Measurements from ENCODE around the gene ST3GAL2. TPM values are rescaled to one million over a fixed set of nuclear protein-coding genes. Genes with fewer than 3 reads are reported as not detected.

Gene ST3GAL2, protein sequence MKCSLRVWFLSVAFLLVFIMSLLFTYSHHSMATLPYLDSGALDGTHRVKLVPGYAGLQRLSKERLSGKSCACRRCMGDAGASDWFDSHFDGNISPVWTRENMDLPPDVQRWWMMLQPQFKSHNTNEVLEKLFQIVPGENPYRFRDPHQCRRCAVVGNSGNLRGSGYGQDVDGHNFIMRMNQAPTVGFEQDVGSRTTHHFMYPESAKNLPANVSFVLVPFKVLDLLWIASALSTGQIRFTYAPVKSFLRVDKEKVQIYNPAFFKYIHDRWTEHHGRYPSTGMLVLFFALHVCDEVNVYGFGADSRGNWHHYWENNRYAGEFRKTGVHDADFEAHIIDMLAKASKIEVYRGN
- total RNA-seq: 42.7 and 51.2 TPM in 2 replicates

DNA sequence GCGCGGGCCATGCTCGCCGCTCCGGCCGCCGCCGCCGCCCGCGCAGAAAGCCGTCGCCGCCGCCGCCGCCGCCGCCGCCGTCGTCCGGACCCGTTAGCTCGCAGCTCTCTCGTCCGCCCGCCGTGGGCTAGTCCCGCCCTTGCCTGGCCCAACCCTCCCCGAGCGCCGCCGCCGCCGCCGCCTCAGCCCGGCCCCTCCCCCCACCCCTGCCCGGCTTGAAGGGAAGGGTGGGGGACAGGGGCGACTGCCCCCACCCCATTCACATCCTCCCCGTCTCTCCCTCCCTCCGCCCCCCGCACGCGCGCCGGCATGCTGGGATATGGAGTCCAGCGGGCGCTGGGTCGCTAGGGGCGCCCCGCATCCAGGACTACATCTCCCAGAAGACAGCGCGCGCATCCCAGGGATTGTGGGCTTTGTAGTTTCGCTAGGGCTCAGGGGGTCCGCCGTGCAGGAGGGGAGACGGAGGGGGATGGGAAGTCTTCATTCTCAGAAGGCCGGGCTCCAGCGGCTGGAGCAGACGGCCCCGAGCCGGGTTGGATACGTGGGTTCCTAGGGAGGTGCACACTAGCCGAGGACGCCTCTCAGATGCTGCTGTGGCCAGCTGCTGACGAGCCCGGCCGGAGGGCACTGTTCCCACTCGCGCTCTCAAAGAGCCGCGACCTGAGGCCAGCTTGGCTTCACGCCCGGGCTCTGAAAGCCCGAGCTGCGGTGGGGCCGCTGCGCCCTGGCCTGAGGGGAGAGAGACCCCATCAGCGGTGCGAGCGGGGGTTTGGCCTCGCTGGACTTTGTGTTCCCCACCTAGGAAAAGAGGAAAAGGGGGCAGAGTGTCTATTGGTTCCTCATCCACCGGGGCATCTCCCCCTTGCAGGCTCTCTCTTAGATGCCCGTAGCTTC is at the start of gene ST3GAL2:
ST3GAL2 (minus strand) TSS at position 132 of the 894 bp plus-strand sequence. CDS start 40,570 bp downstream, outside the sequence.
- TF ChIP-seq, protein P1, sequence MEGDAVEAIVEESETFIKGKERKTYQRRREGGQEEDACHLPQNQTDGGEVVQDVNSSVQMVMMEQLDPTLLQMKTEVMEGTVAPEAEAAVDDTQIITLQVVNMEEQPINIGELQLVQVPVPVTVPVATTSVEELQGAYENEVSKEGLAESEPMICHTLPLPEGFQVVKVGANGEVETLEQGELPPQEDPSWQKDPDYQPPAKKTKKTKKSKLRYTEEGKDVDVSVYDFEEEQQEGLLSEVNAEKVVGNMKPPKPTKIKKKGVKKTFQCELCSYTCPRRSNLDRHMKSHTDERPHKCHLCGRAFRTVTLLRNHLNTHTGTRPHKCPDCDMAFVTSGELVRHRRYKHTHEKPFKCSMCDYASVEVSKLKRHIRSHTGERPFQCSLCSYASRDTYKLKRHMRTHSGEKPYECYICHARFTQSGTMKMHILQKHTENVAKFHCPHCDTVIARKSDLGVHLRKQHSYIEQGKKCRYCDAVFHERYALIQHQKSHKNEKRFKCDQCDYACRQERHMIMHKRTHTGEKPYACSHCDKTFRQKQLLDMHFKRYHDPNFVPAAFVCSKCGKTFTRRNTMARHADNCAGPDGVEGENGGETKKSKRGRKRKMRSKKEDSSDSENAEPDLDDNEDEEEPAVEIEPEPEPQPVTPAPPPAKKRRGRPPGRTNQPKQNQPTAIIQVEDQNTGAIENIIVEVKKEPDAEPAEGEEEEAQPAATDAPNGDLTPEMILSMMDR (IDR thresholded peaks at IDR 0.05; ENCODE audit: insufficient read depth, low read depth, low read length): no peak
- DNase-seq (ENCODE audit: low read depth): peak; percentile 95
- H3K4me3 ChIP-seq (ENCODE audit: low read depth, low read length): peak within 1 kb of the TSS; percentile 70

DNA sequence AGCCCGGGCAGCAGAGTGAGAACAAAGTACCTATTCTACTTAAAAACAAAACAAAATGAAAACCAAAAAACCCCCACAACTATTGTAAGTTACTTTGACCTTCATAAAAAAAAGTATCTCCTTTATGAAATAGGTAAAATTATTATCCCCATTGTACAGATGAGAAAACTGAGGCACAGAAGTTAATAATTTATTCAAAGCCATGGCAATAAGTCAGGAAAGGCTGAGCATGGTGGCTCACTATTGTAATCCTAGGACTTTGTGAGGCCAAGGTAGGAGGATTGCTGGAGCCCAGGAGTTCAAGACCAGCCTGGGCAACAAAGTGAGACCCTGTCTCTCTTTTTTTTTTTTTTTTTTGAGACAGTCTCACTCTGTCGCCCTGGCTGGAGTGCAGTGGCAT is 46.0 kb upstream of the ST3GAL2 start:
- no peak for DNase-seq (ENCODE audit: low read depth)
- no peak overlapping the region for H3K4me3 ChIP-seq (ENCODE audit: low read depth, low read length)
- TF ChIP-seq, protein P1 (IDR thresholded peaks at IDR 0.05; ENCODE audit: insufficient read depth, low read depth, low read length): no peak

DNA sequence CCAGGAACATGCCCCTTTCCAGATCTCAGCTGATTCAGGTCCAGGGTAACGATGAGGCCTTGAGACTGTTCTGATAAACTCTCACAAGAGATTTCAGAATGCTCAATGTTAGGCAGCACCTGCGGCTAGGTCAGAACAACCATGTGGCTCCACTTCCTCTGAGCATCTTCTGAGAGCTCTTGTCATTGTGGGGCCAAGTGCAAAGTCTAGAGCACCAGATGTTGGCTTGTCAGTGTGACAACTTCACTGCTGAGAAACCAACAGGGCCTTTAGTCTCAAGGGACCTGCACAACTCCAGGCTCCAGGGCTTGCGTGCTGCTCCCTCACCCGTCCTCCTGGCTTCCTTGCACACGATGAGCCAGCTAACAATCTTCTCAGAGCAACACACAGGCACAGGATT is 44.5 kb upstream of the ST3GAL2 start:
- DNase-seq (ENCODE audit: low read depth): no peak
- TF ChIP-seq, protein P1 (IDR thresholded peaks at IDR 0.05; ENCODE audit: insufficient read depth, low read depth, low read length): no peak
- H3K4me3 ChIP-seq (ENCODE audit: low read depth, low read length): no peak overlapping the region

DNA sequence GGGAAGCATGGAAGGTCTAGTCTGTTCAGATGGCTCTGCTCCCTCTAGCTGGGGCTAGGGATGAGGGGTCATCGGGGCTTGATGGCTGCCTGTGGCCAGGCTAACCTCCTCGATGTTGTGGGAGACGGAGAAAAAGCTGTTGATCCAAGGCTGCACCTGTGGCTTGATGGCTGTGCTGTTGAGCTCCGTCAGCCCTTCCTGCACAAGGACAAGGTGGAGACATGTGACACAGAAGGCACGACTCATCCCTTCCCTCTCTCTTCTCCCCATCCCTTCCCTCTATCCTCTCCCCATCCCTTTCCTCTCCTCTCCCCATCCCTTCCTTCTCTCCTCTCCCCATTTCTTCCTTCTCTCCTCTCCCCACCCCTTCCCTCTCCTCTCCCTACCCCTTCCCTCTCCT is 43.7 kb upstream of the ST3GAL2 start:
- no peak for DNase-seq (ENCODE audit: low read depth)
- no peak overlapping the region for H3K4me3 ChIP-seq (ENCODE audit: low read depth, low read length)
- TF ChIP-seq, protein P1 (IDR thresholded peaks at IDR 0.05; ENCODE audit: insufficient read depth, low read depth, low read length): no peak

DNA sequence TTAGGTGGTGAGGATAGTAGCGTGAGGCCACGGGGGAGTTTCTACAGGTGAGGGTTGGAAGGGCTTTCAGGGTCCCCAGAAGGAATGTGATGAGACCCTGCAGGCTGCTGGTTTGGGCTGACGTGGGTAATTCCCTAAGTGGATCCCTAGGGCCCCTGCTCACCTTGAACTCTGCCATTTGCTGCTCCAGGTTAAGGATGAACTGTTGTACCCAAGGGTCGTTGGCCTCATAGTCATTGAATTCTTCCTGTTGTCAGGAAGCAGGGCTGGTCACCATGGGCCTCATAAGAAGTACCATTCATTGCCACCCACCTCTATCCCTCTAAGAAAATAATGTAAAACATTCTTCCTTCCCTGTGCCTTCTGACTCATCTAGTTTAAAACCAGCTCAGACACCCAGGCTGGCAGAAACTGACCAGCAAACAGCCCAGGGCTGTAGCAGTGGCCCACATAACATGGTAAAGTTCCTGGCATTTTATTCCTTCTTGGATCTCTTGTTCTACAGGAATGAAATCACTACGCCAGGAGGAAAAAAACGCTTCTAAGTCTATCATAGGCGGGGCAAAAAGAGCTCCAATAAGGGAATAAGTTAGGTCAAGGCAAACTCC is 43.1 kb upstream of the ST3GAL2 start:
- TF ChIP-seq, protein P1 (IDR thresholded peaks at IDR 0.05; ENCODE audit: insufficient read depth, low read depth, low read length): no peak
- DNase-seq (ENCODE audit: low read depth): no peak

DNA sequence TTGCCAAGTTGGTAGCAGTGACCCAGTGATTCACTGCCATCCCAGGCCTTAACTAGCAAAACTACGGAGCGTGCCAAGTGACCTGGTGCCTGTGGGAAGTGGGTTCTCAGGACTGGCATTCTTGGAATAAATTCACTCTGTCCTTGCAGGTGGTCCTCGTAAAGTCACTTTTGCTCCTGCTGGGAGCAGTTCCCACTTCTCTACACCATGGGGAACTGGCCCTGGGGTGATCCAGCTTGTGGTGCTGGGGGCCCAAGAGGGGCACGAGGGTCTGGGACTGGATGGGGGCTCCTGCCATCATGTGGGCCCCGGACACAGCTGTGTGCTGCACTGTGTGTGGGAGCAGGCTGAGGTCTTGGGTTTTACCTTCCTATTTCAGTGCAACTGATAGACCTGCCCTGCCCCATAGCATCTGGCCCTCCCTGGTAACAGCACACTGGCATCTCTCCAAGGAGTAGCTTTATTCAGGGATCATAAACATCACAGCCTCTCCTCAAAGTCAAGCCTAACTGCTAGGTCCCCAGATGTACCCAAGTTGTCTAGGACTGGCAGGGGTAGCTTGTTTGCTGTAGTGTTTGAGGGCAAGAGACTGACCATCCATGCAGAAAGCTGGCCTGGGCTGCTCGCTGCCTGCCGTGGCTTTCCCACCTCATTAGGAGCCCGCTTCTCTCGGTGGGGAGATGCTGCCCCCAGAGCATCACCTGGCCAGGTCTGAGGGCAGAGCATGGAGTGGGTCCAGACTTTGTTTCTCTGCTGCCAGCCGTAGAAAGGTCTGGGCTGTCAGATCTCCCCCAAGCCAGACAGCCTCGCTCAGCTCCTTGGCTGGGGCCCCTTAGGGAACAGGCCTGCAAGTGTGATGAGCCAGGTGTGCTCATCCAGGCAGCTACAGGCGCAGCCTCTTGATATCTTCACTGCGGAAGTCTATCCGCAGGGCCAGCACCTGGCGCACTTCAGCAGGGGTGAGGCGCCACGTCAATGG is 41.5 kb upstream of the ST3GAL2 start:
- no peak for DNase-seq (ENCODE audit: low read depth)
- H3K4me3 ChIP-seq (ENCODE audit: low read depth, low read length): no peak overlapping the region
- TF ChIP-seq, protein P1 (IDR thresholded peaks at IDR 0.05; ENCODE audit: insufficient read depth, low read depth, low read length): no peak

More for the DNA sequence above, 43.1 kb upstream of the ST3GAL2 start:
- H3K4me3 ChIP-seq (ENCODE audit: low read depth, low read length): no peak overlapping the region

Data from fibroblast of villous mesenchyme (primary cell).